Activated T-cell treated with anti-CD3 and anti-CD28 coated beads, Interleukin-2, amount 50 U/mL, for 72 hours (primary cell): ENCODE data around the gene CFAP20DC. TPM values are rescaled to one million over a fixed set of nuclear protein-coding genes. Genes with fewer than 3 reads are reported as not detected.
"Not testable (repeated sequence)": the region's sequence is repeated elsewhere in the genome, so short reads cannot be mapped to it uniquely, and the experiment has no call there.

Source experiments
- ATAC-seq, 2 donors: fragments of 150-1000 bp; cut with Tn5 transposase; replicated peaks in 1 of 2; 2 replicates each; pipeline ENCODE4 v1.10.0; 2021; ENCODE audit warnings: moderate library complexity in 2 of 2, mild to moderate bottlenecking in 1 of 2
- DNase-seq, 2 donors: peaks; one replicate each; pipeline ENCODE4 v3.0.0; 2021 to 2022; ENCODE audit warnings: mixed read lengths in 1 of 2
- H3K27ac Mint-ChIP-seq: one replicate; pipeline ENCODE4 v1.8.0; 2022; ENCODE audit warnings: mild to moderate bottlenecking, moderate library complexity, mixed read lengths
- H3K27me3 Mint-ChIP-seq: one replicate; pipeline ENCODE4 v1.8.0; 2022; ENCODE audit warnings: low read depth, mixed read lengths
- H3K36me3 Mint-ChIP-seq, 2 donors: one replicate each; pipeline ENCODE4 v1.8.0; 2022; ENCODE audit warnings: mixed read lengths in 2 of 2, mild to moderate bottlenecking in 1 of 2; ENCODE audit not compliant: insufficient read depth in 2 of 2
- H3K4me1 Mint-ChIP-seq: one replicate; pipeline ENCODE4 v1.8.0; 2022; ENCODE audit warnings: low read depth, mixed read lengths
- H3K4me3 Mint-ChIP-seq, 2 donors: one replicate each; pipeline ENCODE4 v1.8.0; 2022; ENCODE audit warnings: mild to moderate bottlenecking in 2 of 2, mixed read lengths in 2 of 2, moderate library complexity in 2 of 2
- H3K9me3 Mint-ChIP-seq, 2 donors: one replicate each; pipeline ENCODE4 v1.8.0; 2022; ENCODE audit warnings: mixed read lengths in 2 of 2
- total RNA-seq, 2 donors: library from RNA; stranded (reverse); gene quantifications; one replicate each; pipeline ENCODE4 v1.2.3, GENCODE V29; 2022

The CFAP20DC gene
- total RNA-seq, 2 donors from 2014 or later, result 2.0 to 2.8 TPM

GRCh38 chr3:58723173-58723572 is 326.7 kb downstream of the CFAP20DC start:
- peaks cover 12% of the 10 kb centered on the region for H3K27me3 Mint-ChIP-seq
- ATAC-seq (no peak), DNase-seq (no peak)
- H3K36me3 Mint-ChIP-seq, result no peaks in the 10 kb centered on the region
- no peak overlapping the region for H3K4me3 Mint-ChIP-seq
- H3K4me1 Mint-ChIP-seq, result no peaks in the 10 kb centered on the region
- H3K9me3 Mint-ChIP-seq, result no peaks in the 10 kb centered on the region
- no peak overlapping the region for H3K27ac Mint-ChIP-seq

- ATAC-seq, result no peak
- peaks cover 12% of the 10 kb centered on the region for H3K27me3 Mint-ChIP-seq
- DNase-seq, result no peak
- no peak overlapping the region for H3K4me3 Mint-ChIP-seq
- no peaks in the 10 kb centered on the region for H3K36me3 Mint-ChIP-seq
- H3K4me1 Mint-ChIP-seq, result no peaks in the 10 kb centered on the region
- H3K27ac Mint-ChIP-seq, result no peak overlapping the region
- H3K9me3 Mint-ChIP-seq, result no peaks in the 10 kb centered on the region
Measured at GRCh38 chr3:58722561-58722960, 327.3 kb downstream of the CFAP20DC start.

- H3K27ac Mint-ChIP-seq, result no peak overlapping the region
- H3K27me3 Mint-ChIP-seq, result peaks cover 12% of the 10 kb centered on the region
- no peaks in the 10 kb centered on the region for H3K9me3 Mint-ChIP-seq
- no peaks in the 10 kb centered on the region for H3K4me1 Mint-ChIP-seq
- no peak overlapping the region for H3K4me3 Mint-ChIP-seq
- no peak for ATAC-seq
- DNase-seq, result no peak
- no peaks in the 10 kb centered on the region for H3K36me3 Mint-ChIP-seq
Measured at GRCh38 chr3:58720526-58720925, 329.3 kb downstream of the CFAP20DC start.

GRCh38 chr3:58719684-58720083 is 330.1 kb downstream of the CFAP20DC start:
- H3K4me3 Mint-ChIP-seq, result no peak overlapping the region
- DNase-seq (no peak), ATAC-seq (no peak)
- no peaks in the 10 kb centered on the region for H3K9me3 Mint-ChIP-seq
- H3K27ac Mint-ChIP-seq, result no peak overlapping the region
- H3K36me3 Mint-ChIP-seq, result no peaks in the 10 kb centered on the region
- H3K4me1 Mint-ChIP-seq, result no peaks in the 10 kb centered on the region
- peaks cover 12% of the 10 kb centered on the region for H3K27me3 Mint-ChIP-seq

GRCh38 chr3:58713715-58714401 is 336.0 kb downstream of the CFAP20DC start:
- Mint-ChIP-seq H3K4me1 (no peaks in the 10 kb centered on the region), H3K36me3 (no peaks in the 10 kb centered on the region), H3K4me3 (no peak overlapping the region), H3K27ac (no peak overlapping the region), H3K27me3 (no peaks in the 10 kb centered on the region), H3K9me3 (no peaks in the 10 kb centered on the region)
- ATAC-seq (no peak), DNase-seq (no peak)

- H3K4me3 Mint-ChIP-seq, result no peak overlapping the region
- no peaks in the 10 kb centered on the region for H3K27me3 Mint-ChIP-seq
- ATAC-seq (no peak), DNase-seq (no peak)
- no peaks in the 10 kb centered on the region for H3K36me3 Mint-ChIP-seq
- H3K27ac Mint-ChIP-seq, result no peak overlapping the region
- no peaks in the 10 kb centered on the region for H3K9me3 Mint-ChIP-seq
- H3K4me1 Mint-ChIP-seq, result no peaks in the 10 kb centered on the region
Measured at GRCh38 chr3:58711871-58712270, 338.0 kb downstream of the CFAP20DC start.

- H3K9me3 Mint-ChIP-seq, H3K4me1 Mint-ChIP-seq, H3K27ac Mint-ChIP-seq, ATAC-seq, DNase-seq, H3K4me3 Mint-ChIP-seq, H3K36me3 Mint-ChIP-seq, H3K27me3 Mint-ChIP-seq: not testable (repeated sequence)
Measured at GRCh38 chr3:58708983-58709382, 340.8 kb downstream of the CFAP20DC start.

- DNase-seq (no peak), ATAC-seq (no peak)
- Mint-ChIP-seq H3K9me3 (no peaks in the 10 kb centered on the region), H3K4me1 (no peaks in the 10 kb centered on the region), H3K27me3 (no peaks in the 10 kb centered on the region), H3K27ac (no peak overlapping the region), H3K36me3 (no peaks in the 10 kb centered on the region), H3K4me3 (no peak overlapping the region)
Measured at GRCh38 chr3:58708116-58708791, 341.6 kb downstream of the CFAP20DC start.

- Mint-ChIP-seq H3K27ac (no peak overlapping the region), H3K4me1 (no peaks in the 10 kb centered on the region), H3K4me3 (no peak overlapping the region), H3K27me3 (peaks cover under 1% of the 10 kb centered on the region), H3K36me3 (no peaks in the 10 kb centered on the region), H3K9me3 (no peaks in the 10 kb centered on the region)
- no peak for ATAC-seq
- no peak for DNase-seq
Measured at GRCh38 chr3:58707390-58707930, 342.4 kb downstream of the CFAP20DC start.

- no peaks in the 10 kb centered on the region for H3K9me3 Mint-ChIP-seq
- H3K27me3 Mint-ChIP-seq, result peaks cover 5% of the 10 kb centered on the region
- no peak overlapping the region for H3K4me3 Mint-ChIP-seq
- no peaks in the 10 kb centered on the region for H3K4me1 Mint-ChIP-seq
- DNase-seq (no peak), ATAC-seq (no peak)
- H3K36me3 Mint-ChIP-seq, result no peaks in the 10 kb centered on the region
- no peak overlapping the region for H3K27ac Mint-ChIP-seq
Measured at GRCh38 chr3:58706395-58707167, 343.2 kb downstream of the CFAP20DC start.

GRCh38 chr3:58704745-58705144 is 345.1 kb downstream of the CFAP20DC start:
- H3K4me1 Mint-ChIP-seq, result no peaks in the 10 kb centered on the region
- H3K27me3 Mint-ChIP-seq, result peaks cover 5% of the 10 kb centered on the region
- ATAC-seq, result no peak
- H3K27ac Mint-ChIP-seq, result no peak overlapping the region
- H3K9me3 Mint-ChIP-seq, result no peaks in the 10 kb centered on the region
- no peak for DNase-seq
- H3K4me3 Mint-ChIP-seq, result no peak overlapping the region
- H3K36me3 Mint-ChIP-seq, result no peaks in the 10 kb centered on the region

GRCh38 chr3:58704304-58704703 is 345.5 kb downstream of the CFAP20DC start:
- DNase-seq, H3K4me3 Mint-ChIP-seq, H3K27ac Mint-ChIP-seq, H3K36me3 Mint-ChIP-seq, H3K9me3 Mint-ChIP-seq, H3K4me1 Mint-ChIP-seq, H3K27me3 Mint-ChIP-seq, ATAC-seq: not testable (repeated sequence)

GRCh38 chr3:58698246-58698645 is 351.6 kb downstream of the CFAP20DC start:
- Mint-ChIP-seq H3K36me3 (peaks cover 0 to 3% of the 10 kb centered on the region in 2 donors), H3K27me3 (peaks cover 26% of the 10 kb centered on the region), H3K4me1 (peaks cover 16% of the 10 kb centered on the region), H3K27ac (no peak overlapping the region), H3K4me3 (no peak overlapping the region), H3K9me3 (peaks cover 2 to 3% of the 10 kb centered on the region in 2 donors)
- DNase-seq (no peak), ATAC-seq (no peak)
